Glomerular visceral epithelial cell (primary cell): ENCODE measurements around the gene POLR2E.
A peak's percentile ranks its signal among the peaks of the same experiment; 100 is the strongest.

ENCODE experiments used
- DNase-seq: peaks from one replicate; pipeline ENCODE4 v3.0.0-alpha.2; 2016; ENCODE audit errors: extremely low spot score

The POLR2E gene

DNA sequence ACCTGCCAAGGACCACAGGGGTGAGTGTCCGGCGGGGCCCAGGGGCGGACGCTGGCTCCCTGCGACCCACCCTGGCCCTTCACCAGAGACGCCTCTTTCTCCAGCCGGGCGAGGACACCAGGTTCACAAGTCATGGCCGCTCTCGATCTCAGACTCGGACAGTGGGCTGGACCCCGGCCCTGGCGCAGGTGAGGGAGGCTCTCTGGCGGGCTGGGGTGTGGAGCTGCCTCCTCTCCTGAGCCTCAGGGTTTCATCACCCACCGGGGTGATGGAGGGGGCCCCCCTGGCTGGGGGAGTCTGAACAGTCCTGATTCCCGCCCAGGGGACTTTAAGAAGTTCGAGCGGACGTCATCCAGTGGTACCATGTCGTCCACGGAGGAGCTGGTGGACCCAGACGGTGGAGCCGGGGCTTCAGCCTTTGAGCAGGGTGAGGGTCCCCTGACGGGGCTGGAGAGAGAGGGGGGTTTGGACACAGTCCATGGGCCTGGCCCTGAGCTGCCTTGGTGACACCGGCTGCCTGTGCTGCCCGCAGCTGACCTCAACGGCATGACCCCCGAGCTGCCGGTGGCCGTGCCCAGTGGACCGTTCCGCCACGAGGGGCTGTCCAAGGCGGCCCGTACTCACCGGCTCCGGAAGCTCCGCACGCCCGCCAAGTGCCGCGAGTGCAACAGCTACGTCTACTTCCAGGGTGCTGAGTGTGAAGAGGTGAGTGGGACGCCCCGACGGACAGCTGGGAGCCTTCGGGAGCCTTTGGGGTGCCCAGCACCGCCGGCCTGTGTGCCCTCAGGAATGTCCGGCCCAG lies 14.6 kb downstream of the POLR2E start:
- DNase-seq, result no peak

DNA sequence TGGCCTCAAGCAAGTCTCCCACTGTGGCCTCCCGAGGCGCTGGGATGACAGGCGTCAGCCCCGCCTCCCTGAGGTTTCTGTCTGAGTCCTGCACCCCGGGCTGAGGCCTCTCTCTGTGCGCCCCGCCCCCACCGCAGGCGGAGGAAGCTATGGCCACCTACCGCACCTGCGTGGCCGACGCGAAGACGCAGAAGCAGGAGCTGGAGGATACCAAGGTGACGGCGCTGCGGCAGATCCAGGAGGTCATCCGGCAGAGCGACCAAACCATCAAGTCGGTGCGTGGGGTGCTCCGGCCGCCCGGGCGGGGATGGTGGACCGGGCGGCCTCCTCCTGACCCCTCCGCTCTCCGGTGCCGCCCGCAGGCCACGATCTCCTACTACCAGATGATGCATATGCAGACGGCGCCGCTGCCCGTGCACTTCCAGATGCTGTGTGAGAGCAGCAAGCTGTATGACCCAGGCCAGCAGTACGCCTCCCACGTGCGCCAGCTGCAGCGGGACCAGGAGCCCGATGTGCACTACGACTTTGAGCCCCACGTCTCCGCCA lies 15.5 kb downstream of the POLR2E start:
- DNase-seq, result no peak

DNA sequence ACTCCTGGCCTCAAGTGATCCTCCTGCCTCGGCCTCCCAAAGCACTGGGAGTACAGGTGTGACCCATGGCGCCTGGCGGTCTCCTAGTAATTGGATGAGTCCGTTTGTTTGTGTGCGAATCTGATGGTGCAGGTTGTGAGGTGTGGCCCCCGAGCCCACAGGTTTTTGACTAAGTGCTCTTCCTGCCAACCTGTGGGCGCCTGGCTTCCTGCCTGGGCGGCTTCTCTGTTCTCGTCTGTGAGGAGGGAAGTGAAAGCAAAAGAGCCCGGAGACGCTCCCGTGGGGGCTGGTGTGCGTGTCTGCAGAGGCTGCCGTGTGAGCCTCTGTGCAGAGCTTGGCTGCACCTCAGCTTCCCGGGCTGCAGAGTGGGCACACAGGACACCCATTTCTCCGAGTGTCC lies 18.2 kb downstream of the POLR2E start:
- peak; percentile 56 for DNase-seq

DNA sequence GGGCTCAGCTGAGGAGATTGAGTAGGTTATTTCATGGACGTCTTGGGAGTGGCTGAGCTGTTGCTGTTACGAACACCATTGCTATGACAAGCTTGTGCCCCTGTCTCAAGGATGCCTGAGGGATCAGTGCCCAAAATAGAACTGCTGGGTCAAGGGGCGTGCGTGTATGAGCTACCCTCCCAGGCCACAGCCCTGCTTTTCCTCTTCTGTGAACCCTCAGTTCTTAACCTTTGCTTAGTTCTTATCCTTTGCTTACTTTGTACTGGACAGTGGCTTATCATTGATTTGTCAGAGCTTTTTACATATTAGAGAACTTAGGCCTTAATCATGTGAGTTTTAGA lies 19.2 kb downstream of the POLR2E start:
- DNase-seq, result no peak

DNA sequence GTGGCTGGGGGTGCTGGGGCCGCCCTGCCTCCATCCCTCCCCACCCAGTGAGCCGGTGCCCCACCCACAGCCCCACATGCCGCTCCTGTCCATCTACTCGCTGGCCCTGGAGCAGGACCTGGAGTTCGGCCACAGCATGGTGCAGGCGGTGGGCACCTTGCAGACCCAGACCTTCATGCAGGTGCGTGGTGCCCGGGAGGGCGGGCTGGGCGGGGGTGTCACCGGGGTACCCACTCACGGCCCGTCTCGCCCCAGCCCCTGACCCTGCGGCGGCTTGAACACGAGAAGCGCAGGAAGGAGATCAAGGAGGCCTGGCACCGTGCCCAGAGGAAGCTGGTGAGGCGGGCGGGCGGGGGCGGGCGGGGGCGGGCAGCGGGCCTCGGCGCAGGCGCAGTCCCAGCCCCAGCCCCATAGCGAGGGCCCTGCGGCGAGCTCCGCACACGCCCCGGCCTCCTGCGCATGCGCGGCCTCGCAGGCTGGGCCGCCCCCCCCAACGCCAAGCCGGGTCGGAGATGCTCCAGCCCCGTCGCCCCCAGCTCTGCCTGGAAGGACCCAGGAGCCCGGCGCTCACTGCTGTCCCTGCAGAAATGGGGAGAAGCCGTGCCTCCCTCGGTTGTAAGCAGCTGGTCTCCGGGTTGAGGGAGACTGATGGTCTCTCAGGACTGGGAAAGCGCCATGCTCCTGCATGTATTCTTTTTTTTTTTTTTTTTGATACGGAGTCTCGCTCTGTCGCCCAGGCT lies 20.5 kb downstream of the POLR2E start:
- no peak for DNase-seq

DNA sequence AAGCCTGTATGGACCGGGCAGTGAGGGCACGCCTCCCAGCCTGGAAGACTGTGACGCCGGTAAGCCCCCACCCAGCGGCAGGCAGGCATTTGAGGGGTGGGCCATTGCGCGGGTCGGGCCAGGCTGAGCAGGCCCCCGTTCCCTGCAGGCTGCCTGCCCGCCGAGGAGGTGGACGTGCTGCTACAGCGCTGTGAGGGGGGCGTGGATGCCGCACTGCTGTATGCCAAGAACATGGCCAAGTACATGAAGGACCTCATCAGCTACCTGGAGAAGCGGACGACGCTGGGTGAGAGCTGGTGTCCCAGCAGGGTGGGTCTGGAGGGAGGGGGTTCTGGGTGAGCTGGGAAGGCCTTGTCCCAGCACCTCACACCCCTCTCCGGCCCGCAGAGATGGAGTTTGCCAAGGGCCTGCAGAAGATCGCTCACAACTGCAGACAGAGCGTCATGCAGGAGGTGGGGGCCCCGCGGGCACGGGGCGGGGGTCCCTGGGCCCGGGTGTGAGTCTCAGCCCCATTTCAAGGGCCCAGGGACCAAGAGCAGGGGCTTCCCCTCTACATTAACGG lies 21.1 kb downstream of the POLR2E start:
- no peak for DNase-seq

- no peak for DNase-seq
These were observed 21.9 kb downstream of the POLR2E start for GRCh38 chr19:1073063-1073955.

DNA sequence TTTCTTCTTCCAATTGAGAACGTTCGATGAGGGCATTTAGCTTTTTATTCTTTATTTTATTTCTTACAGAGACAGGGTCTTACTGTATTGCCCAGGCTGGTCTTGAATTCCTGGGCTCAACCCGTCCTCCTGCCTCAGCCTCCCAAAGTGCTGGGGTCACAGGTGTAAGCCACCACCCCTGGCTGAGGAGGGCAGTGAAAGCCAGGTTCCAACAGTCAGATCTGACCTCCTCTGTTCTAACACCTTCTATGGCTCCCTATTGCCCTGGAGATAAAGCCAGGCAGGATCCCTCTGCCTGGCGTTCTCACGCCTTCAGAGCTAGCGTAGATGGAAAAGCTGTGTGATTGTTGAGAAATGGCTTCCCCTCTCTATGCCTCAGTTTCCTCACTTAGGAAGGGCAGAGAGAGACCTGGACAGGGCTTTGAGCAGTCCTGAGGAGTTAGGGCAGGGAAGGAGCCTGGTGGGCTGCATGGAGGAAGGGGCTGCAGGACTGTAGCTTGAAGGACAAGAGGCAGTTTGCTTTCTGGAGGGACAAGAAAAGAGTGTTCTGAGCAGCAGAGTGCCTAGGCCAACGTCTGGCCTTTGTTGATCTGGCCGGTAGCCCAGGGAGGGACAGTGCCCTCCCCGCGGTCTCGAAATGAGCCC lies 22.7 kb downstream of the POLR2E start:
- no peak for DNase-seq

GRCh38 chr19:1070931-1071791 lies 24.0 kb downstream of the POLR2E start:
- DNase-seq, result no peak

DNA sequence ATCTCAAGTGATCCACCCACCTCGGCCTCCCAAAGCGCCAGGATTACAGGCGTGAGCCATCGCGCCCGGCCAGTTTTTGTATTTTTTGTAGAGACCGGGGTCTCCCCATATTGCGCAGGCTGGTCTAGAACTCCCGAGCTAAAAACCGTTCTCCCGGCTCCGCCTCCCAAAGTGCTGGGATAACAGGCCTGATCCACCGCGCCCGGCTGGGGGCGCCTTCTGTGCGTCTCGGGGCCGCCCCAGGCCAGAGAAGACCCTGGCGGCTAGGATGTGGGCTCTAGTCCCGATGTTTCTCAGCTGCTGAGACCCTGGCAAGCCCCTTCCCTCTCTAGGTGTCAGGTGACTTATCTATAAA lies 24.6 kb downstream of the POLR2E start:
- DNase-seq, result no peak

GRCh38 chr19:1069009-1069779 lies 26.0 kb downstream of the POLR2E start:
- DNase-seq, result no peak

- no peak for DNase-seq
These were observed 26.9 kb downstream of the POLR2E start for GRCh38 chr19:1068009-1069001.

DNA sequence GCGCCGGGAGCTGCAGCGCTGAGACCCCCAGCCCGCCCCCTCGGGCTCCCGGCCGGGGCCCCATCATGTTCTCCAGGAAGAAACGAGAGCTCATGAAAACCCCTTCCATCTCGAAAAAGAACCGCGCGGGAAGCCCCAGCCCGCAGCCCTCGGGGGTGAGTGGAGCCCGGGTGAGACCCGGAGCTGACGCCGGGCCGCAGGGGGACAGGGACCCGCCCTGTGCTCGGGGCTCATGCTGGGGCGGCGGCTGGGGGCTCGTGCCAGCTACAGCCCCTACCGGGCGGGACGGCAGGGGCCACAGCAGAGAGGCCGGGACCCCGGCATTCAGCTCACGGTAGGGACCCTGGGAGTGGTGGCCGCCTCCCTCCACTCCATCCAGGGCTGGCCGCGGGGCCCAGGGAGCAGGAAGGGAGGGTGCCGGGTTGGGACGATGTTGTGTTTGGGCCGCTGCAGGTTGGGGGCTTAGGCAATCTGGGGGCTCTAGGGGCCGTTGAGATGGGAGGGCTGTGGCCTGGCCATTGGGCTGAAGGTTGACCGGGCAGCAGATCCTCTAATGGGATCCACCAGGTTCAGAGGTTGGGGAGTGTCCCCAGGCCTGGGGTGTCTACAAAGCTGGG lies 27.7 kb downstream of the POLR2E start:
- no peak for DNase-seq

- DNase-seq, result no peak
These were observed 28.3 kb downstream of the POLR2E start, which contains the start of gene ARHGAP45 for GRCh38 chr19:1066748-1067340. Gene ARHGAP45 (plus strand): TSS chr19:1067167. CDS start chr19:1067406, 239 bp downstream.

DNA sequence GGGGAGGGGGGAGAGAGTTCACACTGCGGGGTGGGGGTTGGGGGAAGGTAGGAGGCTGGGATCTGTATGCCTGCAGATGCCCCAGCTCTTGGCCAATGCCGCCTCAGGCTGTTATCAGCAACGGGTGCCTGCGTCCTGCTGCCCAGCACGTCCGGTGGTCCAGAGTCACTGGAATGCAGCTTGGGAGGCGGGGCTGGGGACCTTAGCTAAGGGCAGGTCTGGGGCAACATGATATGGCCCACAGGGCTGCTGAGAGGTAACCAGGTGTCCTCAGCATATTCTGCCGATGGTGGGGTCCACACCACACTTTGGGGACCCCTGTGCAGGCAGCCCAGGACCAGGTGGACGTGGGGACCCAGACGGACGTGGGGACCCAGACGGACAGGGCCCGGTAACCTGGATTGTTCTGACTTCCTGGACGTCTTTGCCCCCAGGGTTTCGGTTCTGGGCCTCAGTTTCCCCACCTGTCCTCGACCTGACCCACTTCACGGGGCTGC lies 28.9 kb downstream of the POLR2E start:
- no peak for DNase-seq

- DNase-seq, result peak; percentile 45
These were observed 29.5 kb downstream of the POLR2E start for GRCh38 chr19:1065606-1066109.
